Embryonic facial prominence (tissue), 1 donor: ENCODE measurements around the gene ZC3H15.

Experiments
- DNase-seq: peaks from one replicate; pipeline ENCODE4 v3.0.0-alpha.2; 2016; ENCODE audit errors: extremely low spot score

The ZC3H15 gene

GRCh38 chr2:186542002-186542401 is 55.9 kb downstream of the ZC3H15 start:
- DNase-seq: no peak

DNA sequence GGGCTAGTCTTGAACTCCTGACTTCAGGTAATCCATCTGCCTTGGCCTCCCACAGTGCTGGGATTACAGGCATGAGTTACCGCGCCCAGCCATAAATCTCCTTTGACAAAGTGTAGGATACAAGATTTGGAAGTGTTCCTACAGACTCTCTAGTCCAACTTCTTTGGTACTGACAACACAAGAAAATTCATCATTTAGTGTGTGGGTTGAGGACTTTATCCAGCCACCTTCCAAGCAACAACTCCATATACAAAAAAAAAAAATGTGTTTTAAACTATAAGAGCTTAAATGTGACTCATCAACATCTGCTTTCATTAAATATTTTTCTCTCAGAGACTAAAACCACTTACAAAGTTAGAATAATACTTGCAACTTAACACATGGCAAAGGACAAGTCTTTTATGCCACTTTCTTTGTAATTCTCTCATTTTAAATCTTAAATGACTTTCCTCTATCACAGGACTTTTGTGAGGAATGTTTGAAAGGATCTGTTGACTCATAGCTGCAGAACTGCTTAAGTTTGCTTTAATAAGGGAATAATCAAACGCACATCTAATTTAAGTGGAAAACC is 57.6 kb downstream of the ZC3H15 start:
- no peak for DNase-seq

DNA sequence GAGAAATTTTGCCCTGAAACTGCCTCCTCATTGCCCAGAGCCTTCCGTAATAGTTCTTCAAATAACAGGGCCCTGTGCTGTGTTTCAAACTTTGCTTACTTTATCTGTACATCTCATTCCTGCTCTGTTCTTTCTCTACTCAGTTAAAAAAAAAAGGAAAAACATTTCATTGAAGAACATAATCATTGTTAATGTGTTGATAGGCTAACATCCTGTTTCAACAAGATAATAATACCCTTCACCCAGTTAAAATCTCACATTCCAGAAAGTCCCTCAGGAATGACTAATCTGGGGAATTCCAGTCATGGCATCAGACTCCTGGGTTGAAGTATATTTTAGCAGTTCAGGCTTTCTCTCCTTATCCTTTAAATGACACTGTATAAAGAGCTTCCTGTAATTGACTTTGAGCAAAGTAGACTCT is 58.2 kb downstream of the ZC3H15 start:
- peak; percentile 24 for DNase-seq

GRCh38 chr2:186546846-186547245 is 60.8 kb downstream of the ZC3H15 start:
- DNase-seq: no peak

DNA sequence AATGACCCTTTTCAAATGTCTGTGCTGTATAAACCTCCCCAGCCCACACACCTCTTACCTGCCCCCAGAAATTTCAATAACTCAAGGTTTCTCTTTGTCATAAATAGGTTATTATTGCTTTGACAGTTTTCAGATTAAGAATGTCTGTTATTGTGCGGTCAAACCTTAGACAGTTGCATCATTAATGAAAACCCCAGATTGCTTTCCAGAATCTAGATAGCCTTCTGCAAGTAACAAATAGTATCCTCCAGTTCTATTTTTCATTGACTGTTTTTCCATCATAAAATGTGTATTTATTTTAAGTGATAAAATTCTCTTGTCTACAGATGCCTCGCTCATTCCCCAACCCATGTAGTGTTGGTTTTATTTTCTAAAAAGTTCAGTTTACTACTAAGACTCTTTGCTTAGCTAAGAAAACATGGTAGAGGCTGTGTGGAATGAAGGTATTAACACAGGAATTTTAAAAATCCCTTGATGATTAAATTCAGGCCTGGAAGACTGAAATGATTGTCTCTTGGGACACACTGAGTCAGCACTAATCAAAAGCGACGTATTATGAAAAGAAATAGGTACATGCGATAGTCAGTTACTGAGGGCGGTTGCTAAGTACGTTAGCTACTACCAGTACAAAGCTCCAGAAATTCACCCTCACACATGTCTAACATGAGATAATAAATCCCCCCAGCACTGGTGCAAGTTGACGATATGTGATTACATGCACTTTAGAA is 65.4 kb downstream of the ZC3H15 start:
- DNase-seq: no peak

- no peak for DNase-seq
Observed at GRCh38 chr2:186554429-186554828, 68.4 kb downstream of the ZC3H15 start.

DNA sequence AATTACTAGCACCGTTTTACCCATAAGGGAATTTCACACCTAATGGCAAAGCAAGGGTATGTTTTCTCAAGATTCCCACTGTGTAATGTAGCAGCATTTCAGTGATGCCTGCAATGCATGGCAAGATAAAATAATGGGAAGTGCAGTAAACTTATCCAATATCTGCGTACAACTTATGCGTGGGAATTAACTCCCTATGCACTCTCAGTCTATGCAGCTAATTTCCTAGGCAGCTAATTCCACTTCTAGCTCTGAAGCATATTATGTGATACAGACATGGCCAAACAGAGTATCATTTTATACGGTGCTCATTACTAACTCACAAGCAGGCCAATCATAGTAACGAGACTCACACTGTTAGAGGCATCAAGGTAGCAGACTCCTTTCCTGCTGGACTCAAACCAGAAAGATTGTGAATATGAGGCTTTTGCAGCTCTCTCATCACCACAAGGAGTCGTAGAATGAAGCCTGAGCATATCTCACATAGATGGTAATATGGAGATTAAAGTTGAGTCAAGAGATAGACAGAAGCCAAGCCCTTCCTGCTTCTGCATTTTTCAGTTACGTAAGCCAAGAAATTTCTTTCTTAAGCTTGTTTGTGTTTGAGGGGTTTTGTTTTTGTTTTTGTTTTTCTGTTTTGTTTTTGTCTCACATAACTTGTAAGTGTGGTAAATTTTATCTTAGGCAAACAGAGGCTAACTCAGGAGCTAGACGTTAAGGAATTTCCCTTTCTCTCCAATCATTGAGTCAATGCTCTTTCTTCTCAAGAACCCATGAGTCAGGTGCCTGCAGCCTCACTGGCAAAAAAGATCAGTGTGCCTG is 69.0 kb downstream of the ZC3H15 start:
- no peak for DNase-seq

DNA sequence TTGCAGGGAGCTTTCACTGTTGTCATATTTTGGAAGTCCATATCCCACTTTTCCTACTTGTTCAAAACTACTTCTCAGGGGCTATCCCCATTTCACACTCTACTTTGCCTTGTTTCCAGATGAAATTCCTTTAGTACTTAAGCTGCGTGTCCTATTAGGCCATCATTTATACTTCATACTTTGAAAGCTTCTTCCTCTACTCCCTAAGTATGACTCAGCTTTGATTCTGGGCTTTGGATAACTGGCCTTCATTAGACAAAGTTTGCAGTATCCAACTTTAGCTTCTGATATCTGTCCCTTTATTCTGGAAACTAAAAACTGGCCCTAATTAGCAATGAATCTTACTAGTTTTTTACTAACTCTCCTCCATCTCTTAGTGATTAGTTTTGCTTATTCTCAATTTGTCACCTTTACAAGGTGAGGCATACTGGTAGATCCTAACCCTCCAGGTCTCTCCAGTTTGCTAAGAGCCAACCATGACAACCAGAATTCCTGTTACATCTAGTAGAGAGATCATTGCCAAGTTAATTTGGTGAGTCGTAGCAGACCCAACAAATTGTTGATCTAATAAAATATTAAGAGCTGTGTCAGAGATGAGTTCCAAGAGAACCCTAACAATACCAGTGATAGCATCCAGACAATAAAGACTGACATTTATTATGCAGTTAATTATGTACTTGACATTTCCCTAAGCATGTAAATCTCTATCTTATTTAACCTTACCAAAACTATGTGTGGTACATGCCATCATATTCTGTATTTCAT is 72.6 kb downstream of the ZC3H15 start:
- DNase-seq: no peak
